ENCODE data around the gene FAM20A.

FAM20A gene

DNA sequence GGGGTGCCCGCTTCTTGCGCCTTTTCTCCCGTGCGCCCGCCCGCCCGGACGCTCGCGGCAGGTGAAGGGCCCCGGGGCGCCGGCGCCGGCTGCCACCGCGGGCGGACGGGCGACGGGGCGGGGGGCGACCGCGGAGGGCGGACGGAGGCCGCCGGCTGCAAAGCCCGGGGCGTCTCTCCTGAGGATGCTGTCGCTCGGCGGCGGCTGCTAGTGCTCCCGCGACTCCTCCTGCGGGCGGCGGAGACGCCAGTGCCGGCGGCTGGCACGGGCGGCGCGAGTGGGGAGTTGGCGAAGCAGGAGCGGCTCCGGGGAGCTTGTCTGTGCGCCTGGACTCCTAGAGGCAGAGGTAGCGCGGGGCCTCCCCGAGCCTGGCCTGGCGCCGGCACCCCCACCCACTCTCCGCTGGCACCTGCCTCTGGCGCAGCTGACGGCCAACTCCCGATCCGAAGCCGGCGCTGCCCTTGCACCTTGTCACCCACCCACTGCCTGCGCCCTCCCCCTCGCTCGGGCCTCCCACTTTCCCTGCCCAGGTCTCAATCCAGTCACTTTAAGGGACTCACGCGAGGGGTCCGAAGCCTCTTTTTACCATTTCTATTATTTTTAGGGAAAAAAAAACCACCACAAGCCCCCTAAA lies at the start of gene FAM20A:
Gene FAM20A (minus strand): TSS at position 437 of the 634 bp plus-strand sequence. CDS start 701 bp downstream, outside the sequence.
- TF ChIP-seq, protein P1, sequence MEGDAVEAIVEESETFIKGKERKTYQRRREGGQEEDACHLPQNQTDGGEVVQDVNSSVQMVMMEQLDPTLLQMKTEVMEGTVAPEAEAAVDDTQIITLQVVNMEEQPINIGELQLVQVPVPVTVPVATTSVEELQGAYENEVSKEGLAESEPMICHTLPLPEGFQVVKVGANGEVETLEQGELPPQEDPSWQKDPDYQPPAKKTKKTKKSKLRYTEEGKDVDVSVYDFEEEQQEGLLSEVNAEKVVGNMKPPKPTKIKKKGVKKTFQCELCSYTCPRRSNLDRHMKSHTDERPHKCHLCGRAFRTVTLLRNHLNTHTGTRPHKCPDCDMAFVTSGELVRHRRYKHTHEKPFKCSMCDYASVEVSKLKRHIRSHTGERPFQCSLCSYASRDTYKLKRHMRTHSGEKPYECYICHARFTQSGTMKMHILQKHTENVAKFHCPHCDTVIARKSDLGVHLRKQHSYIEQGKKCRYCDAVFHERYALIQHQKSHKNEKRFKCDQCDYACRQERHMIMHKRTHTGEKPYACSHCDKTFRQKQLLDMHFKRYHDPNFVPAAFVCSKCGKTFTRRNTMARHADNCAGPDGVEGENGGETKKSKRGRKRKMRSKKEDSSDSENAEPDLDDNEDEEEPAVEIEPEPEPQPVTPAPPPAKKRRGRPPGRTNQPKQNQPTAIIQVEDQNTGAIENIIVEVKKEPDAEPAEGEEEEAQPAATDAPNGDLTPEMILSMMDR (IDR thresholded peaks at IDR 0.05) = no peak

DNA sequence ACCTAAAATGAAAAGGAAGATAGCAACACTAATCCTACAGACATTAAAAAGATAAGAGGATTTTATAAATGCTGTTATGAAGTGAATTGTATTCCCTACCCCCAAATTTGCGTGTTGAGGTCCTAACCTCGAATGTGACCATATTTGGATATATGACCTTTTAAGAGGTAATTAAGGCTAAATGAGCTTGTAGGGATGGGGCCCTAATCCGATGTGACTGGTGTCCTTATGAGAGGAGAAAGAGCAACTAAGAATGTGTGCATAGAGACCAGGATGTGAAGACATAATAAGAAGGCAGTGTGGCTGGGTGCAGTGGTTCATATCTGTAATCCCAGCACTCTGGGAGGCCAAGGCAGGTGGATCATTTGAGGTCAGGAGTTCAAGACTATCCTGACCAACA lies 48.2 kb upstream of the FAM20A start:
- TF ChIP-seq, protein P1 (IDR thresholded peaks at IDR 0.05) = no peak

DNA sequence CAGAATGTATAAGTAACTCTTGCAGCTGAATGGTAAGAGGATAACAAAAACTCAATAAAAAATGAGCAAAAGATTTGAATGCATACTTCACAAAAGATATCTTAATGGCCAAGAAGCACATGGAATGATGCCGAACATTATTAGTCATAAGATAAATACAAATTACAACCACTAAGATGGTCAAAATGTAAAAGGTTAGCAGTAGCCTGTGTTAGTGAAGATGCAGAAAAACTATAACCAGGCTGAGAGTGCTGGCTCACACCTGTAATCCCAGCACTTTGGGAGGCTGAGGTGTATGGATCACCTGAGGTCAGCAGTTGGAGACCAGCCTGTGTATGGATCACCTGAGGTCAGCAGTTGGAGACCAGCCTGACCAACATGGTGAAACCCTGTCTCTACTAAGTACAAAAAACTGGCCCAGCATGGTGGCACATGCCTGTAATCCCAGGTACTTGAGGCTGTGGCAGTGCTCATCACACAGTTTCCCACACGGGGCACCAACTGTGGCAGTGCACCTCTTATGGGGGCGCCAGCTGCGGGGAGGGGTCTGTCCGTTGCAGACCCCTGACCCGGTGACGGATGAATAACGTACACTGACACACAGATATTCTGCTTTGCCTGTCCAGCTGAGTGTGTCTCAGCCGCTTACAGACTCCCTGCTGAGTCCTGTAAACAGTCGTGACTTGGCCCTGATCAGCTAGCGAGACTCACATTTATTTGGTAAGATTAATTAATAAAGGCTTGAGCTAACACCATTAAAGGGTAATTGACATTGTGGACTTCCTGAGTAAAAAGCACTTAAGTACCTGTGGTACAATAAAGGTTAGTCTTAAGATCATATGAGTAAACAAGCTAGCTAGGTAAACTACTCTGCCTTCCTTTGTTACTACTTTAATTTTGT lies 45.7 kb upstream of the FAM20A start:
- TF ChIP-seq, protein P1 (IDR thresholded peaks at IDR 0.05) = no peak

DNA sequence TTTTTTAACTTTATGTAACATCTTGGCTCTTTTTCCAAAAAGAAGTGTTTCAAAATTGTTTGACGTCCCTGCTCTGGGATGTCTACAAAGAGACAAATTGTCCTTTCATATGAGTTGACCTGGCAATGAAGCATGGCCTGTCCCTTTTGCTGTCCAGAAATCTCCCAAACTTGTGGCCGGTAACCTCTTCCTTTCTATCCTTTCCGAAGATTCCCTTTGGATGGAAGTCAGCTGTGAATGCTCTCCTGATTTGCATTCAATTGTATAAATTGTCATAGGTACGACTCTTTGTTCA lies 40.9 kb upstream of the FAM20A start:
- TF ChIP-seq, protein P1 (IDR thresholded peaks at IDR 0.05) = no peak

DNA sequence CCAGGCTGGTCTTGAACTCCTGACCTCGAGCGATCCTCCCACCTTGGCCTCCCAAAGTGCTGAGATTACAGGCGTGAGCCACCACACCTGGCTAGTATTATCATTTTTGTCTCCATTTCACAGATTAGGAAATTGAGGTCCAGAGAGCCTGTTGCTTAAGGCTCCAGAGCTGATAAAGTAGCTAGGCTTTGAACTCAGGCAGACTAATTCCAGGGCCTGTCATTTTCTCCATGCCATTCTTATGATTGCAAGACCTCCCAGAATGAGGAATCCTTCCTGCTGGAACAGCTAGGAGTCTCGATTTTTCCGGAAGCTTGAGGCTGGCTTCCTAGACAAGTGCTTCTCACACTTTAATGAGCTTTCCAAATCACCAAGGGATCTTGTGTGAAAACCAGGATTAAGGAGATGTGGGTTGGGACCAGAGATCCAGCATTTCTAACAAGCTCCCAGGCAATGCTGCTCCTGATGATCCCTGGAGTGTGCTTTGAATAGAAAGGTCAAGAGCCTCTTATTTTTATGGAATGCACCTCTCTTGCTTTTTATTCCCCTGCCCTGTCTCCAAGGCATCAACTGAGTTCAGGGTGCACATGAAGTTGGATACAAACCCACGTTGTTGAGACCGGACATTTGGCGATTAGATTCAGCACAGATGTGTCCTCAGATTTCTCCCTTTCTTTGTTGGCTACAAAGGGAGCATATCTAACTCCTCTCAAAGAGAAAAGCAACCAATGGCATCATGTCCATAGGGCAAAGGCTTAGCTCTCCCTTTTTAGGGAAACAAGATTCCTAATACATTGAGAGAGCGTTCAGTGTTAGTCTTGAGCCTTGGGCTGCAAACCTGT lies 40.3 kb upstream of the FAM20A start:
- TF ChIP-seq, protein P1 (IDR thresholded peaks at IDR 0.05) = no peak

DNA sequence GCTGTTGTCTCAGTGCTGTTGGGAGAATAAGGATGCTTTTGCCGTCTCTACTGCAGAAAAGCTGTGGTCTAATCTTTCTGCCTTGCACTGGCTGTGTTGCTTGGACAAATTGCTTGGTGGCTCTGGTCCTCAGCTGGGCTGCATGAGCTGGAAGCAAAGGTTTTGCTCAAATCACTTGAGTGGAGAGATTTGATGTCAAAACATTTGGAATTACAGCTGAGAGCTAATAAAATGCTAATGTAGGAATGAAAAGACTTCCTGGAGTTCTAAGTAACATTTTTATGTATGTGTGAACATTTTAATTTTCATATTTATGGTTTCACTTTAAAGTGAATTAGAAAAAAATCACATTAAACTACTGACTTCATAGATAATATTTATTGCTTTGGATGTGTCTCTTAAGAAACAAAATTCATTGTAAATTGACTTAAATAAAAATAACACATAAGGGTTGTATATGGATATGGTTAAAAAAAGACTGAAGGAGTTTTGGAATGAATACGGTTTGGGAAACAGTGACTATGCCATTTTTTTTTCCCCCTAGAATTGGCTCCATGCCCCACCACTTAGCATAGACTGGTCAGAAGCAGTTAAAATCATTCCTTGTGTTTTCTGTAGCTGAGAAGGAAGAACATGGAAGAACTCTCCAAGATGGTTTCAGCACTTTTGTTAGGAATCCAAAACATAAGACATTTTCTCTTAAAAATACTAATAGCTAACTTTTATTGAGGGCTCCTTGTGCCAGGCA lies 39.2 kb upstream of the FAM20A start:
- TF ChIP-seq, protein P1 (IDR thresholded peaks at IDR 0.05) = no peak

All from LNCAP (cell line).